SK-N-SH (cell line): ENCODE results near the gene EWSR1. TPM values are rescaled to one million over a fixed set of nuclear protein-coding genes. Genes with fewer than 3 reads are reported as not detected.
A peak's percentile ranks its signal among the peaks of the same experiment; 100 is the strongest.

ENCODE experiments used
- CTCF ChIA-PET: fragments of 300-600, 350-600 bp; formaldehyde crosslinking; extraction: SDS; loops from one replicate; lab custom pipeline; 2021; lab: Yijun Ruan, JAX
- POLR2A ChIA-PET: fragments of 350-600 bp; sonication (Branson Sonifier 250); formaldehyde crosslinking; extraction: SDS; loops from one replicate; lab custom pipeline; 2020; ENCODE audit warnings: antibody characterized with exemption, inconsistent platforms; lab: Yijun Ruan, JAX
- DNase-seq: peaks from one replicate; pipeline ENCODE4 v3.0.0; 2012
- H2AFZ ChIP-seq: fragments of 200-600 bp; sonication (generic); 2 replicates; pipeline ENCODE4 v1.8.1; 2016; ENCODE audit warnings: antibody characterized with exemption, mild to moderate bottlenecking, low read depth
- H3F3A ChIP-seq: fragments of 200-600 bp; sonication (generic); replicated peaks from 2 replicates; pipeline ENCODE3; 2016; ENCODE audit warnings: antibody characterized with exemption, mild to moderate bottlenecking; ENCODE audit not compliant: insufficient read depth
- H3K27ac ChIP-seq, 2 experiments: fragments of 200-500 bp in 1 of 2; fragments of 200-600 bp in 1 of 2; sonication (Bioruptor generic) in 1 of 2; sonication (generic), shearing (Covaris generic) in 1 of 2; 2 replicates each; pipeline versions ENCODE4 v1.5.1 to v1.6.1; 2014 to 2016; ENCODE audit warnings: low read depth in 2 of 2, inconsistent platforms in 1 of 2, low read length in 1 of 2, mild to moderate bottlenecking in 1 of 2, mixed read lengths in 1 of 2
- H3K27me3 ChIP-seq: fragments of 200-600 bp; sonication (generic), shearing (Covaris generic); 2 replicates; pipeline ENCODE4 v1.6.1; 2016; ENCODE audit warnings: mixed run types; ENCODE audit not compliant: insufficient read depth
- H3K36me3 ChIP-seq, 2 experiments: fragments of 200-500 bp in 1 of 2; fragments of 200-600 bp in 1 of 2; sonication (Bioruptor generic) in 1 of 2; sonication (generic) in 1 of 2; replicated peaks in 1 of 2; 2 replicates each; pipeline versions ENCODE3 to v1.5.1; 2014 to 2016; ENCODE audit warnings: low read length in 1 of 2, mild to moderate bottlenecking in 1 of 2; ENCODE audit not compliant: insufficient read depth in 2 of 2, control insufficient read depth in 1 of 2
- H3K4me1 ChIP-seq, 2 experiments: fragments of 200-500 bp in 1 of 2; fragments of 200-600 bp in 1 of 2; sonication (Bioruptor generic) in 1 of 2; sonication (generic), shearing (Covaris generic) in 1 of 2; 2 replicates each; pipeline versions ENCODE4 v1.5.1 to v1.6.1; 2014 to 2016; ENCODE audit warnings: low read depth in 1 of 2, low read length in 1 of 2, mixed run types in 1 of 2; ENCODE audit not compliant: insufficient read depth in 2 of 2, control insufficient read depth in 1 of 2
- H3K4me2 ChIP-seq: fragments of 200-600 bp; sonication (generic), shearing (Covaris generic); 2 replicates; pipeline ENCODE4 v1.6.1; 2017; ENCODE audit warnings: mixed run types
- H3K4me3 ChIP-seq, 2 experiments: fragments of 200-500 bp in 1 of 2; fragments of 200-600 bp in 1 of 2; sonication (Bioruptor generic) in 1 of 2; sonication (generic), shearing (Covaris generic) in 1 of 2; 2 replicates each; pipeline versions ENCODE4 v1.5.1 to v1.8.1; 2014 to 2016; ENCODE audit warnings: low read depth in 2 of 2, inconsistent platforms in 1 of 2, low read length in 1 of 2, mild to moderate bottlenecking in 1 of 2, mixed read lengths in 1 of 2, moderate library complexity in 1 of 2
- H3K79me2 ChIP-seq: fragments of 200-600 bp; sonication (generic); 2 replicates; pipeline ENCODE4 v1.8.1; 2017; ENCODE audit warnings: mild to moderate bottlenecking; ENCODE audit not compliant: insufficient read depth
- H3K9ac ChIP-seq: fragments of 200-600 bp; sonication (generic); 2 replicates; pipeline ENCODE4 v1.6.1; 2017; ENCODE audit warnings: mixed run types
- H3K9me2 ChIP-seq: fragments of 200-600 bp; sonication (generic); 2 replicates; pipeline ENCODE4 v1.6.1; 2017; ENCODE audit warnings: mixed run types
- H3K9me3 ChIP-seq: fragments of 200-600 bp; sonication (generic); 2 replicates; pipeline ENCODE4 v1.6.1; 2017; ENCODE audit warnings: mixed run types, mild to moderate bottlenecking, moderate library complexity
- H4K20me1 ChIP-seq: fragments of 200-600 bp; sonication (generic); 2 replicates; pipeline ENCODE4 v1.6.1; 2017; ENCODE audit warnings: mild to moderate bottlenecking, mixed run types; ENCODE audit not compliant: insufficient read depth
- CHD2 ChIP-seq: fragments of 150-350 bp; IDR thresholded peaks from 2 replicates; pipeline ENCODE4 v1.6.1; 2018; ENCODE audit warnings: low read length; ENCODE audit not compliant: partially characterized antibody
- ELF1 ChIP-seq: IDR thresholded peaks from 2 replicates; pipeline ENCODE4 v1.4.0; 2012
- GABPA ChIP-seq: IDR thresholded peaks from 2 replicates; pipeline ENCODE4 v1.4.0; 2012; ENCODE audit warnings: low read depth, mild to moderate bottlenecking
- GATA2 ChIP-seq: sonication (generic); formaldehyde crosslinking; IDR thresholded peaks from 2 replicates; pipeline ENCODE4 v1.5.0; 2020; ENCODE audit warnings: mild to moderate bottlenecking, missing genetic modification reagents
- MEF2A ChIP-seq: IDR thresholded peaks from 2 replicates; pipeline ENCODE4 v1.4.0; 2012; ENCODE audit warnings: low read depth, borderline replicate concordance
- NRF1 ChIP-seq: IDR thresholded peaks from 2 replicates; pipeline ENCODE4 v1.6.1; 2012; ENCODE audit warnings: low read depth, mild to moderate bottlenecking, low read length
- RAD21 ChIP-seq: IDR thresholded peaks from 2 replicates; pipeline ENCODE4 v1.6.1; 2012; ENCODE audit warnings: mild to moderate bottlenecking, low read length
- REST ChIP-seq: IDR thresholded peaks from 2 replicates; pipeline ENCODE4 v1.6.1; 2012; ENCODE audit warnings: mild to moderate bottlenecking, low read depth, low read length, moderate library complexity
- RFX5 ChIP-seq: IDR thresholded peaks from 2 replicates; pipeline ENCODE4 v1.6.1; 2012; ENCODE audit warnings: mild to moderate bottlenecking, improper control_type of control experiment, low read length
- SIN3A ChIP-seq: IDR thresholded peaks from 2 replicates; pipeline ENCODE4 v1.6.1; 2012; ENCODE audit warnings: low read depth, mild to moderate bottlenecking, low read length, moderate library complexity, borderline replicate concordance
- SMC3 ChIP-seq: IDR thresholded peaks from 2 replicates; pipeline ENCODE4 v1.6.1; 2012; ENCODE audit warnings: low read depth, low read length, improper control_type of control experiment
- TAF1 ChIP-seq: IDR thresholded peaks from 2 replicates; pipeline ENCODE4 v1.6.1; 2012; ENCODE audit warnings: low read depth, mild to moderate bottlenecking, low read length, moderate library complexity, borderline replicate concordance
- USF2 ChIP-seq: fragments of 150-350 bp; IDR thresholded peaks from 2 replicates; pipeline ENCODE4 v1.6.1; 2017; ENCODE audit warnings: antibody characterized with exemption, low read length, low read depth, borderline replicate concordance
- ZBTB33 ChIP-seq: IDR thresholded peaks from 2 replicates; pipeline ENCODE4 v1.4.0; 2012; ENCODE audit warnings: low read depth, borderline replicate concordance
- WGBS: methylation state at CpG from one replicate; pipeline ENCODE4 v1.1.6; 2017; ENCODE audit warnings: low lambda C conversion rate; 5-methylcytosine and 5-hydroxymethylcytosine counted together
- polyA plus RNA-seq, 3 experiments: library from polyadenylated mRNA; depleted of rRNA; stranded (reverse); fragments of >200 nt; gene quantifications; 2 replicates each; pipeline ENCODE4 v1.2.3, GENCODE V29; 2012

EWSR1 gene
- polyA plus RNA-seq, 1 of the 3 experiments (the other 2 are of a cell fraction): 173 TPM

GRCh38 chr22:29259253-29259899 lies 8.7 kb upstream of the EWSR1 start:
- Histone ChIP-seq H3K4me3 (no peak overlapping the region), H3K36me3 (peaks cover 0 to 11% of the 10 kb centered on the region in 2 experiments), H2AFZ (no peak overlapping the region), H3K9me3 (no peaks in the 10 kb centered on the region), H3K79me2 (no peaks in the 10 kb centered on the region), H3F3A (no peaks in the 10 kb centered on the region), H3K9ac (no peak overlapping the region), H3K27ac (no peak overlapping the region), H3K27me3 (no peaks in the 10 kb centered on the region), H3K9me2 (no peaks in the 10 kb centered on the region), H3K4me2 (no peak overlapping the region), H4K20me1 (no peaks in the 10 kb centered on the region), H3K4me1 (no peaks in the 10 kb centered on the region)
- ChIA-PET POLR2A (no interaction called here), CTCF (interaction anchor here (1.6 to 6.9 kb wide), 2 partner anchors 13 to 404 kb away, joined by 3 to 57 read pairs; no protein-coding TSS in a partner anchor)
- TF ChIP-seq ZBTB33 (no peak), GABPA (no peak), REST (no peak), SIN3A (no peak), RFX5 (no peak), RAD21 (no peak), NRF1 (no peak), TAF1 (no peak), GATA2 (no peak), CHD2 (no peak), ELF1 (no peak), SMC3 (no peak), MEF2A (no peak), USF2 (no peak)
- WGBS: 90% methylated on average over 8 of the region's 11 CpGs
- DNase-seq: peak; percentile 42
